Measurements from ENCODE around the gene SLC66A3.

DNA sequence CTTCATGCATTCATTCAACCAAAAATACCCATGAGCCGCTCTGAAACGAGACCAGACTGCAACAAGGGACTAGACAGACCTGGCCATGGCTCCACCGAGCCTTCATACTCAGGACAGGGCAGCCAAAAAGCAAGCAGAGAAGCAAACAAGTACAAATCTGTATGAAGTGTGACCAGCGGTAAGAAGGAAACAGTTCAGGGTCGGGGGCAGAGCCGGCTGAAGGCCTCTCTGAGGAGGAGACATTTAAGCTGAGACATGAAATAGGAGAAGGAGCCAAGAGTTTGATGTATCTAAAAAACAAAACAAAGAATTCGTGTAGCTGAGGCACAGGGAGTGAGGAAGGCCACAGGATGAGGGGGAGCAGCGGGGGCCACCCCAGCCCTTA lies 21.3 kb upstream of the SLC66A3 start:
- TF ChIP-seq EGR1 (IDR thresholded peaks at IDR 0.05; ENCODE audit: low read depth in 2 of 2) (no peak), TAF1 (conservative IDR thresholded peaks at IDR 0.05) (no peak)
- TF ChIP-seq, protein P1, sequence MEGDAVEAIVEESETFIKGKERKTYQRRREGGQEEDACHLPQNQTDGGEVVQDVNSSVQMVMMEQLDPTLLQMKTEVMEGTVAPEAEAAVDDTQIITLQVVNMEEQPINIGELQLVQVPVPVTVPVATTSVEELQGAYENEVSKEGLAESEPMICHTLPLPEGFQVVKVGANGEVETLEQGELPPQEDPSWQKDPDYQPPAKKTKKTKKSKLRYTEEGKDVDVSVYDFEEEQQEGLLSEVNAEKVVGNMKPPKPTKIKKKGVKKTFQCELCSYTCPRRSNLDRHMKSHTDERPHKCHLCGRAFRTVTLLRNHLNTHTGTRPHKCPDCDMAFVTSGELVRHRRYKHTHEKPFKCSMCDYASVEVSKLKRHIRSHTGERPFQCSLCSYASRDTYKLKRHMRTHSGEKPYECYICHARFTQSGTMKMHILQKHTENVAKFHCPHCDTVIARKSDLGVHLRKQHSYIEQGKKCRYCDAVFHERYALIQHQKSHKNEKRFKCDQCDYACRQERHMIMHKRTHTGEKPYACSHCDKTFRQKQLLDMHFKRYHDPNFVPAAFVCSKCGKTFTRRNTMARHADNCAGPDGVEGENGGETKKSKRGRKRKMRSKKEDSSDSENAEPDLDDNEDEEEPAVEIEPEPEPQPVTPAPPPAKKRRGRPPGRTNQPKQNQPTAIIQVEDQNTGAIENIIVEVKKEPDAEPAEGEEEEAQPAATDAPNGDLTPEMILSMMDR (IDR thresholded peaks at IDR 0.05; ENCODE audit: low read depth, low read length, missing input control), result no peak
